A673 (cell line): ENCODE measurements around the gene RPL26. TPM values are rescaled to one million over a fixed set of nuclear protein-coding genes. Genes with fewer than 3 reads are reported as not detected.

Experiments
- BruUV-seq: library from RNA; stranded (reverse); fragments of 400-500 nt; replicated peaks from 2 replicates; lab custom pipeline; 2021; lab: Mats Ljungman, UMichigan
- CTCF ChIA-PET: fragments of 300-600 bp; sonication (Branson Sonifier 250); formaldehyde crosslinking; loops from one replicate; lab custom pipeline; 2022; ENCODE audit warnings: antibody characterized with exemption; lab: Charles Lee
- POLR2A ChIA-PET: fragments of 300-600 bp; sonication (Branson Sonifier 250); formaldehyde crosslinking; loops from one replicate; lab custom pipeline; 2022; ENCODE audit warnings: antibody characterized with exemption; ENCODE audit not compliant: low non-redundant PET; lab: Charles Lee
- DNase-seq: peaks from one replicate; pipeline ENCODE4 v3.0.0-alpha.2; 2015; ENCODE audit warnings: low spot score
- H3K27ac ChIP-seq: fragments of 200-600 bp; sonication (generic); 2 replicates; pipeline ENCODE4 v1.5.1; 2016; ENCODE audit warnings: mixed run types, low read depth, mild to moderate bottlenecking, mixed read lengths, antibody characterized with exemption, low read length; ENCODE audit not compliant: poor library complexity, severe bottlenecking
- H3K27me3 ChIP-seq: fragments of 200-600 bp; sonication (generic); replicated peaks from 2 replicates; pipeline ENCODE4 v1.6.1; 2017; ENCODE audit warnings: mixed run types, low read depth, mild to moderate bottlenecking, mixed read lengths, antibody characterized with exemption, low read length; ENCODE audit not compliant: insufficient read depth, poor library complexity
- H3K36me3 ChIP-seq: fragments of 200-600 bp; sonication (generic); 2 replicates; pipeline ENCODE4 v1.6.1; 2016; ENCODE audit warnings: mixed run types, mild to moderate bottlenecking, mixed read lengths, antibody characterized with exemption, low read length; ENCODE audit not compliant: insufficient read depth, poor library complexity, severe bottlenecking
- H3K4me1 ChIP-seq: fragments of 200-600 bp; sonication (generic); 2 replicates; pipeline ENCODE4 v1.6.1; 2017; ENCODE audit warnings: mixed run types, mild to moderate bottlenecking, mixed read lengths, antibody characterized with exemption, low read length; ENCODE audit not compliant: insufficient read depth, poor library complexity, severe bottlenecking
- H3K4me3 ChIP-seq: fragments of 200-600 bp; sonication (generic); 2 replicates; pipeline ENCODE4 v1.5.1; 2016; ENCODE audit warnings: low read depth, mixed run types, mild to moderate bottlenecking, mixed read lengths, low read length; ENCODE audit not compliant: poor library complexity, severe bottlenecking
- H3K9me3 ChIP-seq: fragments of 200-600 bp; sonication (generic); 2 replicates; pipeline ENCODE4 v1.6.1; 2016; ENCODE audit warnings: mixed run types, low read depth, mild to moderate bottlenecking, mixed read lengths, antibody characterized with exemption, low read length; ENCODE audit not compliant: poor library complexity, severe bottlenecking
- EZH2 ChIP-seq: fragments of 200-600 bp; sonication (generic); IDR thresholded peaks from 2 replicates; pipeline ENCODE4 v1.6.1; 2017; ENCODE audit warnings: borderline replicate concordance, low read depth, mild to moderate bottlenecking, mixed read lengths, antibody characterized with exemption, low read length; ENCODE audit not compliant: poor library complexity, severe bottlenecking
- intact Hi-C: fragments of 100-400 bp; cut with micrococcal nuclease; formaldehyde crosslinking; loops from one replicate; pipeline ENCODE4 v1.10.0; 2022; ENCODE audit not compliant: unreplicated experiment
- total RNA-seq: library from RNA; stranded (reverse); gene quantifications from 2 replicates; pipeline ENCODE4 v1.2.3, GENCODE V29; 2021
- TF ChIP-seq, protein P1 (sequence below): fragments of 300-800, 200-600 bp; sonication (generic); conservative IDR thresholded peaks from 2 replicates; pipeline ENCODE4 v1.5.1; 2017; ENCODE audit warnings: low read depth, mild to moderate bottlenecking, antibody characterized with exemption, low read length, moderate library complexity, mixed read lengths

RPL26 gene
- total RNA-seq, 1 experiment from 2014 or later: 1,604 TPM

DNA sequence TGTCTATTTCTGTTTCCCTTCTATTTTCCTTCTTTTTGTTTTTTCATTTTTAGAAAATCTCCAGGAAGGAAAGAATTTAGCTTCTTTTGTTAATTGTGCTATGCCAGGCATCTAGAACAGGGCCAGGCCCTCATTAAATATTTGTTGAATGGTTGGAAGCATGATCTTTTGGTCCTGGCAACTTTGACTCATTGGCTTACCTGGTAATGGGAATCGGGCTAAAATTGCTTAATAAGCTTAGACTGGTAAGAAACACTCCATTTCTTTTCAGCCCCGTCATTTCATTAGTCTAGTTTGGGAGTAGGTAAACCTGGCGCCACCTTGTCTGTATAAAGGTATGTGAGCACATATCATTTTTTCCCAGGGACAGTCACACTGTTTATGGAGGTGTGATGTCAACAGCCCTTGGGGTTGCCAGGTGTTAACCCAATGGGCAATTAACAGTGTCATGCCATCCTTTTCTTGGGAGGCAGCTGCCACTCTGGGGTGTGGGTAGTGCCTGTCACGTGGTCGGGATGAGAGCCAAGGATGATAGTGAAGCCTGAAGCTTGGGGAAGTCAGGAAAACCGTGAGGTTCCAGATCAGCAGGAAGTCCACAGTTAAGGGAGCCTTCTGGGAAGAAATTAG is 43.2 kb upstream of the RPL26 start:
- ChIA-PET POLR2A (no interaction called here), CTCF (interaction anchor here (0.6 kb wide), 1 partner anchor 347 kb away, joined by 7 read pairs; no protein-coding TSS in a partner anchor)

DNA sequence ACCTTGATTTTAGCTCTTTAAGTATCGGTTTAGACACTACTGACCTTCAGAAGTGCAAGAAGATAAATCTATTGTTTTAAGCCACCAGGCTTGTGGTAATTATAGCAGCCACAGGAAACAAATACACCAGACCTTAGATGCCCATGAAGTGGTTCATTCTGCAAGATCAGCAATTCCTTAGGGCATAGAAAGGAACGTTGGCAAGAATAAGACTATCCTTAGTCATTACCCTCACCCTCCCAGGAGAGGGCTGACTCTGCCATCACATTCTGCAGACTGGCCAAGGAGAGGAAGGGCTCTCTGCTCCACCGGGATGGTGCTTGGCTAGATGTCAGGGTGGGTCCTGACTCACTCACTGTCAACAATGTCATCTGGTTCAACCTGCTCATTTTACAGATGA is 38.6 kb upstream of the RPL26 start:
- intact Hi-C loops: no loop called here
- POLR2A ChIA-PET: no interaction called here
- Histone ChIP-seq H3K27me3 (no peaks in the 10 kb centered on the region), H3K36me3 (no peaks in the 10 kb centered on the region), H3K9me3 (no peaks in the 10 kb centered on the region), H3K4me3 (no peak overlapping the region), H3K27ac (no peak overlapping the region), H3K4me1 (no peaks in the 10 kb centered on the region)
- no peak for DNase-seq
- no peak for TF ChIP-seq EZH2
- TF ChIP-seq, protein P1, sequence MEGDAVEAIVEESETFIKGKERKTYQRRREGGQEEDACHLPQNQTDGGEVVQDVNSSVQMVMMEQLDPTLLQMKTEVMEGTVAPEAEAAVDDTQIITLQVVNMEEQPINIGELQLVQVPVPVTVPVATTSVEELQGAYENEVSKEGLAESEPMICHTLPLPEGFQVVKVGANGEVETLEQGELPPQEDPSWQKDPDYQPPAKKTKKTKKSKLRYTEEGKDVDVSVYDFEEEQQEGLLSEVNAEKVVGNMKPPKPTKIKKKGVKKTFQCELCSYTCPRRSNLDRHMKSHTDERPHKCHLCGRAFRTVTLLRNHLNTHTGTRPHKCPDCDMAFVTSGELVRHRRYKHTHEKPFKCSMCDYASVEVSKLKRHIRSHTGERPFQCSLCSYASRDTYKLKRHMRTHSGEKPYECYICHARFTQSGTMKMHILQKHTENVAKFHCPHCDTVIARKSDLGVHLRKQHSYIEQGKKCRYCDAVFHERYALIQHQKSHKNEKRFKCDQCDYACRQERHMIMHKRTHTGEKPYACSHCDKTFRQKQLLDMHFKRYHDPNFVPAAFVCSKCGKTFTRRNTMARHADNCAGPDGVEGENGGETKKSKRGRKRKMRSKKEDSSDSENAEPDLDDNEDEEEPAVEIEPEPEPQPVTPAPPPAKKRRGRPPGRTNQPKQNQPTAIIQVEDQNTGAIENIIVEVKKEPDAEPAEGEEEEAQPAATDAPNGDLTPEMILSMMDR: no peak
- CTCF ChIA-PET: no interaction called here
- no TSS peak for BruUV-seq

More for the DNA sequence above, 43.2 kb upstream of the RPL26 start:
- H3K4me1 ChIP-seq: no peaks in the 10 kb centered on the region
- no peak overlapping the region for H3K27ac ChIP-seq
- no peaks in the 10 kb centered on the region for H3K36me3 ChIP-seq
- H3K9me3 ChIP-seq: no peaks in the 10 kb centered on the region
- TF ChIP-seq EZH2: no peak
- TF ChIP-seq, protein P1: no peak
- intact Hi-C loops: no loop called here
- H3K4me3 ChIP-seq: no peak overlapping the region
- no TSS peak for BruUV-seq
- no peak for DNase-seq
- H3K27me3 ChIP-seq: no peaks in the 10 kb centered on the region

DNA sequence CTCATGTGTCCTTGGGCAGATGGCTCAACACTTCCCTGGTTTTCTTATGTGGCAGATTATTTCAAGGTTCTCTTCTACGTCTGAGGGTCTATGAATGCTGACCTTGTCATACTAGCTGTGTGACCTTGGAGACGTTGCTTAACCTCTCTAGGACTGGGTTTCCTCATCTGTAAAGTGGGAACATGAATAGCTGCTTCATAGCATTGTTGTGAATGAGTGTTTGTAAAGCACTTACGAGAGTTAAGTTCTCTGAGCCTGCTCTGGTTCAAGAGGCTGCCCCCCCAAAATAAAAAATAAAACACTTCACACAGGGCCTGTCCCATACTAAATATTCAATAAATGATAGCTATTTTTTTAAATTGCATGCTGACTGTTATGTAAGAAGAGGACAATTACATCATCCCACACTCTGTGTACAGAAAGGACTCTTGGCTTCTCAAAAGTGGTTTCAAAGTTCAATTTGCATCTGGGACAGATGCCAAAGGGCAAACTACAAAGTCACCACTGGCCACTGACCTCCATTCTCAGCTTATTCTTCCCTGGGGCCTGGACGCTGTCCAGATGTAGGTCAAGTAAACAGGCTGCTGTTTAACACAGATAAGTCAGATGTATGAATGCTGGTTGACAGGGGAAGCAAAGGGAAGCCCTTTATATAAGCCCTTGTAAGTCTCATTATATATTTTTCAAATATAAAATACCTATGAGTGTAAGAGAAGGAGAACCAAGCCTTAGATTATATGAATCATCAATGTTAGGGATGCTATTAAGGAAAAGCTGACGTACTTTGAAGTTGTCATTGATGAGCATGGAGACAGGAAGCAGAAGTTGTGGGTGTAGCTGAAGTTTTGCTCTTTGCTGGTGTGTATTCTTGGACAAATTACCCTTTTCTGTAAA is 37.3 kb upstream of the RPL26 start:
- no TSS peak for BruUV-seq
- intact Hi-C loops: no loop called here
- Histone ChIP-seq H3K27me3 (no peaks in the 10 kb centered on the region), H3K27ac (no peak overlapping the region), H3K9me3 (no peaks in the 10 kb centered on the region), H3K4me3 (no peak overlapping the region), H3K36me3 (no peaks in the 10 kb centered on the region), H3K4me1 (no peaks in the 10 kb centered on the region)
- ChIA-PET CTCF (interaction anchor here (1.2 kb wide), 1 partner anchor 10 kb away, joined by 5 read pairs; no protein-coding TSS in a partner anchor), POLR2A (no interaction called here)
- TF ChIP-seq, protein P1: no peak
- TF ChIP-seq EZH2: no peak
- DNase-seq: no peak
